ENCODE data around the gene CSF3. TPM values are rescaled to one million over a fixed set of nuclear protein-coding genes. Genes with fewer than 3 reads are reported as not detected.
"Not testable (repeated sequence)": the region's sequence is repeated elsewhere in the genome, so short reads cannot be mapped to it uniquely, and the experiment has no call there.

The CSF3 gene
- total RNA-seq, 8 experiments from 2014 or later: 0.22 to 2.2 (median 1.3) TPM; not detected in 3

DNA sequence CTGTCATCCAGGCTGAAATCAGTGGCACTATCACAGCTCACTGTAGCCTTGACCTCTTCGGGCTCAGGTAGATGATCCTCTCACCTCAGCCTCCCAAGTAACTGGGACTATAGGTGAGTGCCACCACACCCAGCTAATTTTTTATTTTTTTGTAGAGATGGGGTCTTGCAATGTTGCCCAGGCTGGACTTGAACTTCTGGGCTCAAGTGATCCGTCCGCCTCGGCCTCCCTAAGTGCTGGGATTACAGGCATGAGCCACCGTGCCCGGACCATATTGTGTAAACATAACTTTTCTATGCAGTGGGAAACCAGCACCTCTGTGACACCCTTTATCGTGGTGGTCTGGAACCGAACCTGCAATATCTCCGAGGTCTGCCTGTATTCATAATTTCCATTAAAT, 11.2 kb upstream of the CSF3 start:
- Histone ChIP-seq H3K4me3 (no peak overlapping the region), H3K27ac (no peak overlapping the region), H3K4me1 (replicated peaks in 1 of 2) (no peaks in the 10 kb centered on the region)
- in situ Hi-C loops (cut with MboI; ENCODE audit: low pct_unique_long_range_greater_than_20kb in 2 of 9, low sequenced_read_pairs in 9 of 9, unreplicated experiment in 9 of 9): loop anchor here in 3 of 9 experiments (25.0 kb wide), 1 partner anchor 283 kb away; the partner anchor contains the start of gene CDC6 (in 3 of the 3)
- ATAC-seq (replicated peaks in 6 of 8): no peak
- WGBS, 10 experiments: 33 to 100% (median 88%) methylated on average over 1 to 9 of the region's 9 CpGs

- H3K27ac ChIP-seq: no peak overlapping the region
- H3K4me1 ChIP-seq (replicated peaks in 1 of 2): no peaks in the 10 kb centered on the region
- no peak for ATAC-seq (replicated peaks in 6 of 8)
- in situ Hi-C loops (cut with MboI; ENCODE audit: low pct_unique_long_range_greater_than_20kb in 2 of 9, low sequenced_read_pairs in 9 of 9, unreplicated experiment in 9 of 9): loop anchor here in 3 of 9 experiments (25.0 kb wide), 1 partner anchor 283 kb away; the partner anchor contains the start of gene CDC6 (in 3 of the 3)
- no peak overlapping the region for H3K4me3 ChIP-seq
- WGBS, 10 experiments: 57 to 100% (median 92%) methylated on average over 1 to 7 of the region's 7 CpGs; no CpG with 5 or more reads in 3 of the 10 experiments
Measured at GRCh38 chr17:40004712-40005111, 10.5 kb upstream of the CSF3 start.

- Histone ChIP-seq H3K4me3 (no peak overlapping the region), H3K4me1 (replicated peaks in 1 of 2) (no peaks in the 10 kb centered on the region), H3K27ac (no peak overlapping the region)
- in situ Hi-C loops (cut with MboI; ENCODE audit: low pct_unique_long_range_greater_than_20kb in 2 of 9, low sequenced_read_pairs in 9 of 9, unreplicated experiment in 9 of 9): loop anchor here in 3 of 9 experiments (25.0 kb wide), 1 partner anchor 282 kb away; the partner anchor contains the start of gene CDC6 (in 3 of the 3)
- ATAC-seq (replicated peaks in 6 of 8): peak in 4 of 8 experiments; percentile 24 to 63 (median 50)
- WGBS, 10 experiments: 0 to 88% (median 73%) methylated on average over 1 to 6 of the region's 6 CpGs
Measured at GRCh38 chr17:40005520-40005919, 9.7 kb upstream of the CSF3 start.

- 96% methylated on average over 5 of the region's 38 CpGs; no CpG with 5 or more reads in 9 of the 10 experiments for WGBS, 10 experiments
- not testable (repeated sequence) for ATAC-seq (replicated peaks in 6 of 8); H3K4me1 ChIP-seq (replicated peaks in 1 of 2); H3K4me3 ChIP-seq; H3K27ac ChIP-seq
- in situ Hi-C loops (cut with MboI; ENCODE audit: low pct_unique_long_range_greater_than_20kb in 2 of 9, low sequenced_read_pairs in 9 of 9, unreplicated experiment in 9 of 9): loop anchor here in 3 of 9 experiments (25.0 kb wide), 1 partner anchor 276 kb away; the partner anchor contains the start of gene CDC6 (in 3 of the 3)
Measured at GRCh38 chr17:40010946-40011500, 4.2 kb upstream of the CSF3 start.

GRCh38 chr17:40012017-40012647, 3.1 kb upstream of the CSF3 start:
- WGBS, 10 experiments: 50 to 96% (median 92%) methylated on average over 1 to 12 of the region's 22 CpGs; no CpG with 5 or more reads in 5 of the 10 experiments
- in situ Hi-C loops (cut with MboI; ENCODE audit: low pct_unique_long_range_greater_than_20kb in 2 of 9, low sequenced_read_pairs in 9 of 9, unreplicated experiment in 9 of 9): loop anchor here in 3 of 9 experiments (25.0 kb wide), 1 partner anchor 275 kb away; the partner anchor contains the start of gene CDC6 (in 3 of the 3)
- not testable (repeated sequence) for H3K4me3 ChIP-seq; H3K4me1 ChIP-seq (replicated peaks in 1 of 2); H3K27ac ChIP-seq; ATAC-seq (replicated peaks in 6 of 8)

- in situ Hi-C loops (cut with MboI; ENCODE audit: low pct_unique_long_range_greater_than_20kb in 2 of 9, low sequenced_read_pairs in 9 of 9, unreplicated experiment in 9 of 9): loop anchor here in 3 of 9 experiments (25.0 kb wide), 1 partner anchor 273 kb away; the partner anchor contains the start of gene CDC6 (in 3 of the 3)
- Histone ChIP-seq H3K4me3 (no peak overlapping the region), H3K4me1 (replicated peaks in 1 of 2) (peaks cover 2 to 11% of the 10 kb centered on the region in 2 donors), H3K27ac (no peak overlapping the region)
- 60 to 100% (median 75%) methylated on average over 1 to 13 of the region's 18 CpGs; no CpG with 5 or more reads in 7 of the 10 experiments for WGBS, 10 experiments
- no peak for ATAC-seq (replicated peaks in 6 of 8)
Measured at GRCh38 chr17:40014375-40014980, 762 bp upstream of the CSF3 start.

DNA sequence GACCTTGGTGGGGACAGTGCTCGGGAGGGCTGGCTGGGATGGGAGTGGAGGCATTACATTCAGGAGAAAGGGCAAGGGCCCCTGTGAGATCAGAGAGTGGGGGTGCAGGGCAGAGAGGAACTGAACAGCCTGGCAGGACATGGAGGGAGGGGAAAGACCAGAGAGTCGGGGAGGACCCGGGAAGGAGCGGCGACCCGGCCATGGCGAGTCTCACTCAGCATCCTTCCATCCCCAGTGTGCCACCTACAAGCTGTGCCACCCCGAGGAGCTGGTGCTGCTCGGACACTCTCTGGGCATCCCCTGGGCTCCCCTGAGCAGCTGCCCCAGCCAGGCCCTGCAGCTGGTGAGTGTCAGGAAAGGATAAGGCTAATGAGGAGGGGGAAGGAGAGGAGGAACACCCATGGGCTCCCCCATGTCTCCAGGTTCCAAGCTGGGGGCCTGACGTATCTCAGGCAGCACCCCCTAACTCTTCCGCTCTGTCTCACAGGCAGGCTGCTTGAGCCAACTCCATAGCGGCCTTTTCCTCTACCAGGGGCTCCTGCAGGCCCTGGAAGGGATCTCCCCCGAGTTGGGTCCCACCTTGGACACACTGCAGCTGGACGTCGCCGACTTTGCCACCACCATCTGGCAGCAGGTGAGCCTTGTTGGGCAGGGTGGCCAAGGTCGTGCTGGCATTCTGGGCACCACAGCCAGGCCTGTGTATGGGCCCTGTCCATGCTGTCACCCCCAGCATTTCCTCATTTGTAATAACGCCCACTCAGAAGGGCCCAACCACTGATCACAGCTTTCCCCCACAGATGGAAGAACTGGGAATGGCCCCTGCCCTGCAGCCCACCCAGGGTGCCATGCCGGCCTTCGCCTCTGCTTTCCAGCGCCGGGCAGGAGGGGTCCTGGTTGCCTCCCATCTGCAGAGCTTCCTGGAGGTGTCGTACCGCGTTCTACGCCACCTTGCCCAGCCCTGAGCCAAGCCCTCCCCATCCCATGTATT, 1.1 kb downstream of the CSF3 start:
- 61 to 95% (median 83%) methylated on average over 3 to 6 of the region's 26 CpGs; no CpG with 5 or more reads in 5 of the 10 experiments for WGBS, 10 experiments
- ATAC-seq (replicated peaks in 6 of 8): no peak
- H3K4me3 ChIP-seq: no peak overlapping the region
- peaks cover 2 to 11% of the 10 kb centered on the region in 2 donors for H3K4me1 ChIP-seq (replicated peaks in 1 of 2)
- H3K27ac ChIP-seq: no peak overlapping the region
- in situ Hi-C loops (cut with MboI; ENCODE audit: low pct_unique_long_range_greater_than_20kb in 2 of 9, low sequenced_read_pairs in 9 of 9, unreplicated experiment in 9 of 9): loop anchor here in 3 of 9 experiments (25.0 kb wide), 1 partner anchor 271 kb away; the partner anchor contains the start of gene CDC6 (in 3 of the 3)

DNA sequence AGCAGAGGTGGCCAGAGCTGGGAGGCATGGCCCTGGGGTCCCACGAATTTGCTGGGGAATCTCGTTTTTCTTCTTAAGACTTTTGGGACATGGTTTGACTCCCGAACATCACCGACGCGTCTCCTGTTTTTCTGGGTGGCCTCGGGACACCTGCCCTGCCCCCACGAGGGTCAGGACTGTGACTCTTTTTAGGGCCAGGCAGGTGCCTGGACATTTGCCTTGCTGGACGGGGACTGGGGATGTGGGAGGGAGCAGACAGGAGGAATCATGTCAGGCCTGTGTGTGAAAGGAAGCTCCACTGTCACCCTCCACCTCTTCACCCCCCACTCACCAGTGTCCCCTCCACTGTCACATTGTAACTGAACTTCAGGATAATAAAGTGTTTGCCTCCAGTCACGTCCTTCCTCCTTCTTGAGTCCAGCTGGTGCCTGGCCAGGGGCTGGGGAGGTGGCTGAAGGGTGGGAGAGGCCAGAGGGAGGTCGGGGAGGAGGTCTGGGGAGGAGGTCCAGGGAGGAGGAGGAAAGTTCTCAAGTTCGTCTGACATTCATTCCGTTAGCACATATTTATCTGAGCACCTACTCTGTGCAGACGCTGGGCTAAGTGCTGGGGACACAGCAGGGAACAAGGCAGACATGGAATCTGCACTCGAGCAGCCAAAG, 2.3 kb downstream of the CSF3 start:
- no peak for ATAC-seq (replicated peaks in 6 of 8)
- H3K27ac ChIP-seq: no peak overlapping the region
- in situ Hi-C loops (cut with MboI; ENCODE audit: low pct_unique_long_range_greater_than_20kb in 2 of 9, low sequenced_read_pairs in 9 of 9, unreplicated experiment in 9 of 9): loop anchor here in 3 of 9 experiments (25.0 kb wide), 1 partner anchor 270 kb away; the partner anchor contains the start of gene CDC6 (in 3 of the 3)

GRCh38 chr17:40018211-40019121, 3.2 kb downstream of the CSF3 start:
- in situ Hi-C loops (cut with MboI; ENCODE audit: low pct_unique_long_range_greater_than_20kb in 2 of 9, low sequenced_read_pairs in 9 of 9, unreplicated experiment in 9 of 9): loop anchor here in 3 of 9 experiments (25.0 kb wide), 1 partner anchor 269 kb away; the partner anchor contains the start of gene CDC6 (in 3 of the 3)
- Histone ChIP-seq H3K4me3 (no peak overlapping the region), H3K27ac (peak overlapping the region in 1 of 2 donors; percentile 10), H3K4me1 (replicated peaks in 1 of 2) (peaks cover 2 to 11% of the 10 kb centered on the region in 2 donors)
- peak in 2 of 8 experiments; percentile 14 to 16 for ATAC-seq (replicated peaks in 6 of 8)
- WGBS, 10 experiments: 8 to 50% (median 45%) methylated on average over 1 to 2 of the region's 15 CpGs; no CpG with 5 or more reads in 6 of the 10 experiments

More for the DNA sequence above, 2.3 kb downstream of the CSF3 start:
- Histone ChIP-seq H3K4me1 (replicated peaks in 1 of 2) (peaks cover 2 to 11% of the 10 kb centered on the region in 2 donors), H3K4me3 (no peak overlapping the region)
- WGBS, 10 experiments: 0 to 80% (median 37%) methylated on average over 1 to 4 of the region's 15 CpGs; no CpG with 5 or more reads in 4 of the 10 experiments

DNA sequence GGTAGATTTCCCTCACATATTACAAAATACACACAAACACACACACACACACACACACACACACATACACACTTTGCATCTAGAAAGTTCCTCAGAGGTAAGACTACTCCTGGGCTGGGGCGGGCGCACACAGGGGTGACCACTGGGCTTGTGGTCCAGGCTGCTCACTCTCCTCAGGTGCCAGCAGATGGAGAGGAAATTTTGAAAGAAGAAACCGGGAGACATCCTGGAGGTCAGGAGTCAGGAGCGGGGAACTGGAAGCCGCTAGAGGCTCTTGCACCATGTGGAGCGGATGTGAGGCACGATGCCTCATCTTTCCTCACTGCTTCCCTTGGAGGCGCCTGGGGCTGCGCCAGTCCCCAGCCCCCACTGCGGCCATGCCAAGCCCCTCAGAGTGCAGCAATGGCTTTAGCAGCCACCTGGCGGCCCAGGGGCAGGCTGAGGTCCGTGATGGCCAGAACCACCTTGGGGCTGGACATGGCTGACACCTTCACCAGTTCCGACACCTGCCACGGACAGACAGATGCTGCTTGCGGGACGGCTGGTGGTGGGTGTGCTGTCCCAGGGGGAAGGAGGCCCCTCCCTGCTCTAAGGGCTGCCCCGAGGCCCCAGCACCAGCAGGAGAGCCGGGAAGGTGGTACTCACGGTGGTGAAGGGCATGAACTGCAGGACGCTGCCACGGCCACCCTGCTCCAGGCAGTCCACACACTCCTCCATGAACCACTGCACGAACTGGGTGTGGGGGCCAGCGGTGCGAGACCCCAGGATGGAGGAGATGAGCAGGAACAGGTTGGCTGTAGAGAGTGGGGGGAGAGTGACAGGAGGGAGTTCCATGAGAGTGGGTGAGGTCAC, 4.1 kb downstream of the CSF3 start:
- no peak overlapping the region for H3K27ac ChIP-seq
- in situ Hi-C loops (cut with MboI; ENCODE audit: low pct_unique_long_range_greater_than_20kb in 2 of 9, low sequenced_read_pairs in 9 of 9, unreplicated experiment in 9 of 9): loop anchor here in 3 of 9 experiments (25.0 kb wide), 1 partner anchor 268 kb away; the partner anchor contains the start of gene CDC6 (in 3 of the 3)
- peaks cover 2 to 11% of the 10 kb centered on the region in 2 donors for H3K4me1 ChIP-seq (replicated peaks in 1 of 2)
- ATAC-seq (replicated peaks in 6 of 8): no peak
- WGBS, 10 experiments: 80 to 93% methylated on average over 1 to 3 of the region's 24 CpGs; no CpG with 5 or more reads in 8 of the 10 experiments
- H3K4me3 ChIP-seq: no peak overlapping the region

Measured in motor neuron (in vitro differentiated cells).